Measurements from ENCODE around the gene TMOD2. TPM values are rescaled to one million over a fixed set of nuclear protein-coding genes. Genes with fewer than 3 reads are reported as not detected.
"Not testable (repeated sequence)": the region's sequence is repeated elsewhere in the genome, so short reads cannot be mapped to it uniquely, and the experiment has no call there.

Gene TMOD2
- total RNA-seq, 4 donors from 2014 or later = 1.8 to 6.8 (median 5.3) TPM

DNA sequence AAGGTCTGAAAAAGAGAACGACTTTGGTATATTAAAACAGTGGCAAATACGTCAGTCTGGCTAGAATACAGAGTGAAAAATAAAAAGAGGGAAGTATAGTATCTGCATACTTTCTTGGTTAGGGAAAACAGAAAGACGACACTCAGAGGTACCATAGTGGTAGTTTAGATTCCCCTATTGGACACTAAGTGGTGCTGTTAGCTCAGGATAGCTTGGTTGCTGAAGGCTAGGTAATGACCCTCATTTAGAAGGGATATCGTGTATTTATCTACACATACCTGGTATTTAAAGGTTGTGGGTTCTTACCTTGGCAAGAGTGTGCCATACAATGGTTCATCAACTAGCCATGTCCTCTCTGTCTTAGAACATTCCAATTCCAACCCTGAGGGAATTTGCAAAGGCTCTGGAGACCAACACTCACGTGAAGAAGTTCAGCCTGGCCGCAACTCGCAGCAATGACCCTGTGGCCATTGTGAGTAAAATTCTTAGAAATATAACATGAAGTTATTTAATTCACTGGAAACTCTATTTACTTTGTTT is 31.0 kb downstream of the TMOD2 start:
- in situ Hi-C loops (cut with MboI; ENCODE audit: low pct_ligation_motif_present in 1 of 4, low pct_unique_long_range_greater_than_20kb in 1 of 4, low sequenced_read_pairs in 3 of 4) = loop anchor here in 1 of 4 donors (5.0 kb wide), 1 partner anchor 130 kb away; no protein-coding TSS in a partner anchor
- TF ChIP-seq, protein P1, sequence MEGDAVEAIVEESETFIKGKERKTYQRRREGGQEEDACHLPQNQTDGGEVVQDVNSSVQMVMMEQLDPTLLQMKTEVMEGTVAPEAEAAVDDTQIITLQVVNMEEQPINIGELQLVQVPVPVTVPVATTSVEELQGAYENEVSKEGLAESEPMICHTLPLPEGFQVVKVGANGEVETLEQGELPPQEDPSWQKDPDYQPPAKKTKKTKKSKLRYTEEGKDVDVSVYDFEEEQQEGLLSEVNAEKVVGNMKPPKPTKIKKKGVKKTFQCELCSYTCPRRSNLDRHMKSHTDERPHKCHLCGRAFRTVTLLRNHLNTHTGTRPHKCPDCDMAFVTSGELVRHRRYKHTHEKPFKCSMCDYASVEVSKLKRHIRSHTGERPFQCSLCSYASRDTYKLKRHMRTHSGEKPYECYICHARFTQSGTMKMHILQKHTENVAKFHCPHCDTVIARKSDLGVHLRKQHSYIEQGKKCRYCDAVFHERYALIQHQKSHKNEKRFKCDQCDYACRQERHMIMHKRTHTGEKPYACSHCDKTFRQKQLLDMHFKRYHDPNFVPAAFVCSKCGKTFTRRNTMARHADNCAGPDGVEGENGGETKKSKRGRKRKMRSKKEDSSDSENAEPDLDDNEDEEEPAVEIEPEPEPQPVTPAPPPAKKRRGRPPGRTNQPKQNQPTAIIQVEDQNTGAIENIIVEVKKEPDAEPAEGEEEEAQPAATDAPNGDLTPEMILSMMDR (IDR thresholded peaks at IDR 0.05) = peak in 1 of 5 experiments; percentile 15
- no peak for TF ChIP-seq EP300 (IDR thresholded peaks at IDR 0.05; ENCODE audit: low read depth)
- Histone ChIP-seq H3K27ac (no peak overlapping the region), H3K9me3 (no peaks in the 10 kb centered on the region), H3K27me3 (no peaks in the 10 kb centered on the region), H3K36me3 (peaks cover 0 to 7% (median 0%) of the 10 kb centered on the region in 4 donors), H3K4me1 (no peaks in the 10 kb centered on the region), H3K4me3 (no peak overlapping the region)
- no peak for DNase-seq
- intact Hi-C loops (cut with DNase I; ENCODE audit: low total_unique reads) = no loop called here
- WGBS, 2 donors (ENCODE audit: low coverage in 1 of 2) = 87 to 91% methylated on average over 7 of the region's 7 CpGs

DNA sequence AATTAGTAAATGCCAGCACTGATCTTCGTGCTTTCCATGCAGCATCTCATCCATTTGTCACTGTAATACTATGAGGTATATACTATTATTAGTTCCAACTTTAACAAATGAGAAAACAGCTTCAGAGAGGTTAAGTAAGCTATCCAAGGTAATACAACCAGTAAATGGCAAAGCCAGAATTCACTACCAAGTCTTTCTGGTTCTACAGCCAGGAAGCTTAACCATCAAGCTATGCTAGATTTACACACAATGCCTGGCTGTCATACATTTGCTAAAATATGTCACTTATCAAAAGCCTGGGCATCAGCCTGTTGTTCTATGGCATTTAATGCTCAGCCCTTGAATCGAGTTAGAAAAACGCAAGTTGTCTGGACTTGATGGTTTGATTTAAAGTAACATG is 32.6 kb downstream of the TMOD2 start:
- no peak overlapping the region for H3K27ac ChIP-seq
- intact Hi-C loops (cut with DNase I; ENCODE audit: low total_unique reads) (no loop called here), in situ Hi-C loops (cut with MboI; ENCODE audit: low pct_ligation_motif_present in 1 of 4, low pct_unique_long_range_greater_than_20kb in 1 of 4, low sequenced_read_pairs in 3 of 4) (loop anchor here in 1 of 4 donors (5.0 kb wide), 1 partner anchor 132 kb away; no protein-coding TSS in a partner anchor)
- H3K4me3 ChIP-seq = no peak overlapping the region
- WGBS, 2 donors (ENCODE audit: low coverage in 1 of 2) = 87% methylated on average over 3 of the region's 3 CpGs
- no peak for TF ChIP-seq POLR2AphosphoS5 (IDR thresholded peaks at IDR 0.05)
- TF ChIP-seq, protein P1 (IDR thresholded peaks at IDR 0.05) = no peak
- TF ChIP-seq POLR2A (IDR thresholded peaks at IDR 0.05) = no peak
- TF ChIP-seq EP300 (IDR thresholded peaks at IDR 0.05; ENCODE audit: low read depth) = no peak
- H3K36me3 ChIP-seq = peaks cover 0 to 7% (median 0%) of the 10 kb centered on the region in 4 donors
- no peaks in the 10 kb centered on the region for H3K27me3 ChIP-seq
- H3K9me3 ChIP-seq = no peaks in the 10 kb centered on the region
- DNase-seq = no peak
- no peaks in the 10 kb centered on the region for H3K4me1 ChIP-seq

DNA sequence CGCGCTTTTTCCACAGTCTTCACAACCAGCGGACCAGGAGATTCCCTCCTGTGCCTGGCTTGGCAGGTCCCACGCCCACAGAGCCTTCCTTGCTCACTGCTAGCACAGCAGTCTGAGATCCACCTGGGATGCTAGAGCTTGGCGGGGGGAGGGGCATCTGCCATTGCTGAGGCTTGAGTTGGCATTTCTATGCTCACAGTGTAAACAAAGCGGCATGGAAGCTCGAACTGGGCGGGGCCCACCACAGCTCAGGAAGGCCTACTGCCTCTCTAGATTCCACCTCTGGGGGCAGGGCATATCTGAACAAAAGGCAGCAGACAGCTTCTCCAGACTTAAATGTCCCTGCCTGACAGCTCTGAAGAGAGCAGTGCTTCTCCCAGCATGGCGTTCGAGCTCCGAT is 35.7 kb downstream of the TMOD2 start:
- H3K9me3 ChIP-seq; DNase-seq; H3K36me3 ChIP-seq; H3K4me3 ChIP-seq; H3K27me3 ChIP-seq; intact Hi-C loops (cut with DNase I; ENCODE audit: low total_unique reads); H3K27ac ChIP-seq; in situ Hi-C loops (cut with MboI; ENCODE audit: low pct_ligation_motif_present in 1 of 4, low pct_unique_long_range_greater_than_20kb in 1 of 4, low sequenced_read_pairs in 3 of 4); H3K4me1 ChIP-seq: not testable (repeated sequence)
- 82% methylated on average over 8 of the region's 11 CpGs; no CpG with 5 or more reads in 1 of the 2 donors for WGBS, 2 donors (ENCODE audit: low coverage in 1 of 2)

DNA sequence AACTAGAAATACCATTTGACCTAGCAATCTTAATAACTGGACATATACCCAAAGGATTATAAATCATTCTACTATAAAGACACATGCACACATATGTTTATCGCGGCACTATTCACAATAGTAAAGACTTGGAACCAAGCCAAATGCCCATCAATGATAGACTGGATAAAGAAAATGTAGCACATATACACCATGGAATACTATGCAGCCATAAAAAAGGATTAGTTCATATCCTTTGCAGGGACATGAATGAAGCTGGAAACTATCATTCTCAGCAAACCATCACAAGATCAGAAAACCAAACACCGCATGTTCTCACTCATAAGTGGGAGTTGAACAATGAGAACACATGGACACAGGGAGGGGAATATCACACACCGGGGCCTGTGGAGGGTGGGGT is 41.1 kb downstream of the TMOD2 start:
- H3K4me1 ChIP-seq; intact Hi-C loops (cut with DNase I; ENCODE audit: low total_unique reads); H3K27me3 ChIP-seq; H3K9me3 ChIP-seq; H3K4me3 ChIP-seq; H3K27ac ChIP-seq; H3K36me3 ChIP-seq; in situ Hi-C loops (cut with MboI; ENCODE audit: low pct_ligation_motif_present in 1 of 4, low pct_unique_long_range_greater_than_20kb in 1 of 4, low sequenced_read_pairs in 3 of 4); DNase-seq: not testable (repeated sequence)
- 89 to 98% methylated on average over 4 of the region's 4 CpGs for WGBS, 2 donors (ENCODE audit: low coverage in 1 of 2)

DNA sequence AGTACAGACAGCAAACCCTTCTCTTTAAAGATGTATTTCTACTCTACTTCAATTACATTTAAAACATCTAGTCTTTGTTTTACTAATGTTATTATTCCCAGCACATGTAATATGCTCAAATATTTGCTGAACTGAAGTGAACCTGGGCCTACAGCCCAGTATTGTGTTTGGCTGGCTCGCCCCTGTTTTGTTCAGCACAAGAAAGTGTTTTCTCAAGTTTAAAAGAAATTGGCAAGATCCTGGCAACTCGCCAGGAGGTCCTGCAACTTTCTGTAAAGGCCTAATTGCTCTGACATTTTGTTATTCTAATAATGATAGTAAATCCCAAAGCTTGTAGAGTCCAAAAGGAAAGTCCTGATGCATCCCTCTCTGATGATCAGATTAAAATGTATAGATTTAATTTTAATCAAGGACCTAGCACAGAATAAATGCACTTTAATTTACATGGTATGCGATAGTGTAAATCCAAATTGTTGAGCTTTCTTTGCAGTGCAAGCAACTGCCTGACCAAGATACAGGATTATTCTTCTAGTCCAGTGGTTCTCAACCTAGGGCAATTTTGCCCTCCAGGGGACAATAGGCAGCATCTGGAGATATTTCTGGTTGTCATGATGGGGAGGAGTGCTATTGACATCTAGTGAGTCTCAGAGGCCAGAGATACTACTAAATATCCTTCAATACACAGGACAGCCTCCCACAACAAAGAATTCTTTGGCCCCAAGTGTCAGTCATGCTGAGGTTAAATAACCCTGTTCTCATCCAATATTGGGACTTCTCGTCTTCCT is 42.3 kb downstream of the TMOD2 start:
- Histone ChIP-seq H3K27ac (no peak overlapping the region), H3K36me3 (no peaks in the 10 kb centered on the region), H3K4me3 (no peak overlapping the region), H3K9me3 (no peaks in the 10 kb centered on the region), H3K27me3 (no peaks in the 10 kb centered on the region), H3K4me1 (peaks cover 0 to 5% (median 0%) of the 10 kb centered on the region in 4 donors)
- in situ Hi-C loops (cut with MboI; ENCODE audit: low pct_ligation_motif_present in 1 of 4, low pct_unique_long_range_greater_than_20kb in 1 of 4, low sequenced_read_pairs in 3 of 4) = no loop called here
- WGBS, 2 donors (ENCODE audit: low coverage in 1 of 2) = 59% methylated on average over 4 of the region's 4 CpGs
- intact Hi-C loops (cut with DNase I; ENCODE audit: low total_unique reads) = no loop called here
- TF ChIP-seq POLR2AphosphoS5 (IDR thresholded peaks at IDR 0.05) (no peak), EP300 (IDR thresholded peaks at IDR 0.05; ENCODE audit: low read depth) (no peak), POLR2A (IDR thresholded peaks at IDR 0.05) (no peak)
- TF ChIP-seq, protein P1 (IDR thresholded peaks at IDR 0.05) = no peak
- DNase-seq = no peak

All from transverse colon (tissue), 4 donors.